Skeletal muscle tissue (tissue), 2 donors: ENCODE results near the gene DEPDC5. TPM values are rescaled to one million over a fixed set of nuclear protein-coding genes. Genes with fewer than 3 reads are reported as not detected.

Experiments
- small RNA-seq: library from RNA; depleted of rRNA; stranded (forward); fragments of <200 nt; gene quantifications from one replicate; pipeline ENCODE3, GENCODE V24; 2014
- total RNA-seq: library from RNA; depleted of rRNA; stranded (reverse); fragments of >200 nt; gene quantifications from one replicate; pipeline ENCODE4 v1.2.3, GENCODE V29; 2014

DEPDC5 gene
- total RNA-seq, 1 donor from 2014 or later: 14.1 TPM

Small RNAs within 50 kb of the gene (small RNA-seq; reads per million reads assigned to genes)
- not detected for gene RN7SL20P

Other genes starting within 250 kb of the DEPDC5 start
- gene PISD, start 91.8 kb upstream of the DEPDC5 start, total RNA-seq: 11.0 TPM
- gene PRR14L, start 3.9 kb upstream of the DEPDC5 start, total RNA-seq: 16.7 TPM
- gene YWHAH, start 190.5 kb downstream of the DEPDC5 start, total RNA-seq: 52.7 TPM